ENCODE results near the gene NTN3.
A peak's percentile ranks its signal among the peaks of the same experiment; 100 is the strongest.

Gene NTN3

DNA sequence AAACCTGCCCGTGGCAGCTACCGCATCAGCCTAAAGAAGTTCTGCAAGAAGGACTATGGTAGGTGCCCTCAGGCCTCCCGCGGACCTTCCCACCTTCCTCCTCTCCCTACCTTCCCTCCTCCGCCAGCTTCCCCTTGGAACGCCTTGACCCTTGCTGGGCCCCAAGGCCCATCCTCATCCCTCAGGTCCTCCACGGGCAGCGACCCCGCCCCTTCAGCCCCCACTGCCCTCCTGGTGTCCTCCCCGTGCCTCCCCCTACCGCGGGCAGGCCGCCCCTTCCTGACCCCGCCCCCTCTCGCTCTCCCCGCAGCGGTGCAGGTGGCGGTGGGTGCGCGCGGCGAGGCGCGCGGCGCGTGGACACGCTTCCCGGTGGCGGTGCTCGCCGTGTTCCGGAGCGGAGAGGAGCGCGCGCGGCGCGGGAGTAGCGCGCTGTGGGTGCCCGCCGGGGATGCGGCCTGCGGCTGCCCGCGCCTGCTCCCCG lies 2.4 kb downstream of the NTN3 start:
- H3K4me3 ChIP-seq (ENCODE audit: low read depth, low read length), result peak overlapping the region; percentile 36
- DNase-seq, result peak; percentile 90
- TF ChIP-seq, protein P1, sequence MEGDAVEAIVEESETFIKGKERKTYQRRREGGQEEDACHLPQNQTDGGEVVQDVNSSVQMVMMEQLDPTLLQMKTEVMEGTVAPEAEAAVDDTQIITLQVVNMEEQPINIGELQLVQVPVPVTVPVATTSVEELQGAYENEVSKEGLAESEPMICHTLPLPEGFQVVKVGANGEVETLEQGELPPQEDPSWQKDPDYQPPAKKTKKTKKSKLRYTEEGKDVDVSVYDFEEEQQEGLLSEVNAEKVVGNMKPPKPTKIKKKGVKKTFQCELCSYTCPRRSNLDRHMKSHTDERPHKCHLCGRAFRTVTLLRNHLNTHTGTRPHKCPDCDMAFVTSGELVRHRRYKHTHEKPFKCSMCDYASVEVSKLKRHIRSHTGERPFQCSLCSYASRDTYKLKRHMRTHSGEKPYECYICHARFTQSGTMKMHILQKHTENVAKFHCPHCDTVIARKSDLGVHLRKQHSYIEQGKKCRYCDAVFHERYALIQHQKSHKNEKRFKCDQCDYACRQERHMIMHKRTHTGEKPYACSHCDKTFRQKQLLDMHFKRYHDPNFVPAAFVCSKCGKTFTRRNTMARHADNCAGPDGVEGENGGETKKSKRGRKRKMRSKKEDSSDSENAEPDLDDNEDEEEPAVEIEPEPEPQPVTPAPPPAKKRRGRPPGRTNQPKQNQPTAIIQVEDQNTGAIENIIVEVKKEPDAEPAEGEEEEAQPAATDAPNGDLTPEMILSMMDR (IDR thresholded peaks at IDR 0.05; ENCODE audit: low read depth, low read length), result no peak
- no peaks in the 10 kb centered on the region for H3K27me3 ChIP-seq (ENCODE audit: insufficient read depth, low read depth, severe bottlenecking)
- peaks cover 19% of the 10 kb centered on the region for H3K36me3 ChIP-seq
- H3K27ac ChIP-seq, result peak overlapping the region; percentile 100
- no peaks in the 10 kb centered on the region for H3K9me3 ChIP-seq (ENCODE audit: severe bottlenecking)

DNA sequence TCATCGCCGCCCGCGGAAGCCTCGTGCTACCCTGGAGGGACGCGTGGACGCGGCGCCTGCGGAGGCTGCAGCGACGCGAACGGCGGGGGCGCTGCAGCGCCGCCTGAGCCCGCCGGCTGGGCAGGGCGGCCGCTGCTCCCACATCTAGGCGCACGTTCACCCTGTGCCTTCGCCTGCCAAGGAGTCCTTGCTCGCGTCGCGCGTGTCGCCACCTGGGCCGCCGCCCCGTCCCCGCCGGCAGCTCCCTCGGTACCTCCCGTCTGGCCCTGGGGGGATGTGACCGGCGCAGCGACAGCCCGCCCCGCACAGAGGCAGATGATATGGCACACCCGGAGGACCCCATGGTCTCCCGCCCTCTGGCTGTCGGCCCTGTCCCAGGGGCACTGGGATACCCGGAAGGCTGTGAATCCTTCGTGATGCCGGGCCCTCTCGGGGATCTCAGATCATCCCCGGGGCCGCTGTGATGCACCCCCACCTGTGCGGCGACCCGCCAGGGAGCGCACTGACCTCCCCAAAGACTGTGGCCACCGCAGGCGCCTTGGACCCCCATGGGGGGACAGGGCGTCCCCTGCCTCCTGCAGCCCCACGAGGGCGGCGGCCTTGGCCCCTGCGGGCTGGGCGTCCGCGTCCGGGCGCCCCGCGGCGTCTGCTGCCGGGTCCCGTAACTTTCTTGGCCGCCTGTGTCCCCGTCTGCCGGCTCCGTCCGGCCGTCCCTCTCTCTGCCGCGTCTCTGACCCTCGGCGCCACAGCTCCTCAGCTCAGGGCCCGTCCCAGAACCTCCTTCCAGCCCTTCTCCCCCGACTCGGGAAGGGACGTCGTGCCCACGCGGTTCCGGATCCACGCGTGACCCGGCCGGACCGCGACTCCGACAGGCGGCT lies 3.1 kb downstream of the NTN3 start:
- peak overlapping the region; percentile 100 for H3K27ac ChIP-seq
- peak overlapping the region; percentile 61 for H3K4me3 ChIP-seq (ENCODE audit: low read depth, low read length)
- H3K27me3 ChIP-seq (ENCODE audit: insufficient read depth, low read depth, severe bottlenecking), result no peaks in the 10 kb centered on the region
- TF ChIP-seq, protein P1 (IDR thresholded peaks at IDR 0.05; ENCODE audit: low read depth, low read length), result peak; percentile 48
- H3K9me3 ChIP-seq (ENCODE audit: severe bottlenecking), result no peaks in the 10 kb centered on the region
- peaks cover 23% of the 10 kb centered on the region for H3K36me3 ChIP-seq
- DNase-seq, result peak; percentile 44

DNA sequence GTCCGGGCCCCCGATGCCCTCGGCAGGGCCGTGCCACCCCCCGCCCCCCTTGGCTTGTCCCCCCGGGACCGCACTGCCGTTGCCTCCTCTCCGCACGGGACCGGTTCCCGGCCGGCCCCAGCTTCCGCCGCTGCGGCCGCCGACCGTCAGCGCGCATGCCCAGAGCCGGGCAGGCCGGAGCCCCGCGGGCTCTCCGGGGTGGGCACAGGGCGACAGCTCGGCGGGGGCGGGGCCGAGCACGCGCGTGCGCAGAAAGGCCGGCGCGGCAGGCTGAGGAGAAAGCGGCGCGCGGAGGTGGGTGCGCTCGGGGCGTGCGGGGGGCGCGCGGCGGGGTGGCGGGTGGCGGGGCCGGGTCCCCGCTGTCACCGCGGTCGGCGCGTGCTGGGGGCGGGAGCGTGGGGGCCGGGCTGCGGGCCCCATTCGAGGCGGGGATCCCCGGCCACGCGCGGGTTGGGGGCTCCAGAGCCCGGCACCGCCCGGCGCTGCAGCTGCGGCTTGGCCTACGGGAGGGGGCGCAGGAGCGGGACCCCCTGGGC lies 3.8 kb downstream of the NTN3 start, which contains the start of gene TBC1D24:
TSS of gene TBC1D24 (plus strand) at position 251 of the 536 bp plus-strand sequence. CDS start 21,022 bp downstream, outside the sequence.
- H3K27me3 ChIP-seq (ENCODE audit: insufficient read depth, low read depth, severe bottlenecking), result no peaks in the 10 kb centered on the region
- peaks cover 27% of the 10 kb centered on the region for H3K36me3 ChIP-seq
- peak within 1 kb of the TSS; percentile 100 for H3K27ac ChIP-seq
- peak; percentile 85 for DNase-seq
- TF ChIP-seq, protein P1 (IDR thresholded peaks at IDR 0.05; ENCODE audit: low read depth, low read length), result no peak
- no peaks in the 10 kb centered on the region for H3K9me3 ChIP-seq (ENCODE audit: severe bottlenecking)
- H3K4me3 ChIP-seq (ENCODE audit: low read depth, low read length), result peak within 1 kb of the TSS; percentile 61

DNA sequence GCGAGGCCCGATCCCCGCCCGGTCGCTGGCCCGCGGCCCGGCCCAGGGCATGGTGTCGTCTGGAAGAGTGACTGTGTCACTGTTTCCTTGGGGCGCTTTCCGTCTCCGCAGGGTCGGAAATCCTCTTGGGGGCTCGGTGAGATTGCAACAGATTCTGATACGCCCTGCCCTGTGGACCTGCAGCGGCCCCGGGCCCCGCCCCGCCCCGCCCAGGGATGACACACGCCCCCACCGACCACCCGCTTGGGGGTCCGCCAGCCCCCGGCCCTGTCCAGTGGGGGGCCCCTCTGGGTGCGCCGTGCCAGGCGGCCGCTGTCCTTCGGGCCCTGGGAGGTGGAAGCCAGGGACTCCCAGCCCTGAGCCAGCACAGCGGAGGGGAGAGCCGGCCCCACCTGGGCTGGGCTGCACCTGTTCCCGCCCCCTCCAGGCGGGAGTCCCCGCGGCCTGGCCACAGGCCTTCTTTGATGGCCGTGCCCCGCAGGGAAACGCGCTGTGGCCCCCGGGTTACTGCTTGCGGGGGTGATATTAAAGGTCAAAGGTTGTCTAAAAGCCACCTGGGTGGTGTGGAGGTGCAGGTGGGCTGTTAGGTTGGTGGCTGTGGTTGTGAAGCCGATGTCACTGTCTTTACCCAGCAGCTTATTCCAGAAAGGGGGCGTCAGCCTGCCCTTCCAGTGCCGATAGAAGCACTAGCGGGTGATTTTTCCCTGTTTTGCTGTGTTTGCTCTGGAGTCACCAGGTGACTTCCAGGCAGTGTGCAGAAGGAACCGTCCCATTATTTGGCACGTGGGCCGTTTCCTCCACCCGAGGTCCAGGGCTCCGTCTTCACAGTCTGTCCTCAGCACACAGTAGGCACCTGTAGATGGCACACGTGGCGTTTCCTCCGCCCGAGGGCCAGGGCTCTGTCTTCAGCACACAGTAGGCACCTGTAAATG lies 4.6 kb downstream of the NTN3 start:
- TF ChIP-seq, protein P1 (IDR thresholded peaks at IDR 0.05; ENCODE audit: low read depth, low read length), result no peak
- Histone ChIP-seq H3K27me3 (ENCODE audit: insufficient read depth, low read depth, severe bottlenecking) (no peaks in the 10 kb centered on the region), H3K27ac (peak overlapping the region; percentile 82), H3K4me3 (ENCODE audit: low read depth, low read length) (peak overlapping the region; percentile 52), H3K36me3 (peaks cover 30% of the 10 kb centered on the region), H3K9me3 (ENCODE audit: severe bottlenecking) (no peaks in the 10 kb centered on the region)
- DNase-seq, result peak; percentile 42

DNA sequence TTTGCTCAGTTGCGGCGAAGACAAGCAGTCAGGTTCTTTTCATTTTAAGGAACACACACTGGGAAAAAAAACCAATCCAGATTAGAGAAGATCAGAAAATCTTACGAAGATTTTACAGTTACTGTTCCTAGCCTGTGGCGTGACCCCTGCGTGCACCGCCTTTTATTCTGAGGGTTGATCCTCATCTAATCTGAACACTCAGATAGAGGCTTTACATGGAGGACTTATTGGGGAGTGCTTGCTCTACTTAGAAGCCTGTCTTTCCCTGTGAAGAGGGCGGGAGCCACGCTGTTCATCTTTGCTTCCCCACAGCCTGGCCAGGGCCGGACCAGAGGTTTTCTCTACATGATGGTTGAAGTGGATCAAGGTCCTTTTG lies 5.2 kb downstream of the NTN3 start:
- no peak for DNase-seq
- H3K9me3 ChIP-seq (ENCODE audit: severe bottlenecking), result no peaks in the 10 kb centered on the region
- no peaks in the 10 kb centered on the region for H3K27me3 ChIP-seq (ENCODE audit: insufficient read depth, low read depth, severe bottlenecking)
- peaks cover 30% of the 10 kb centered on the region for H3K36me3 ChIP-seq
- H3K27ac ChIP-seq, result peak overlapping the region; percentile 82
- TF ChIP-seq, protein P1 (IDR thresholded peaks at IDR 0.05; ENCODE audit: low read depth, low read length), result no peak
- peak overlapping the region; percentile 52 for H3K4me3 ChIP-seq (ENCODE audit: low read depth, low read length)

Data from WERI-Rb-1 (cell line).